Keratinocyte (primary cell): Measurements from ENCODE around the gene SMIM17. TPM values are rescaled to one million over a fixed set of nuclear protein-coding genes. Genes with fewer than 3 reads are reported as not detected.

Source experiments
- DNase-seq: peaks from one replicate; pipeline ENCODE4 v3.0.0-alpha.2; 2011; ENCODE audit warnings: low read depth, missing footprints, low spot score
- FAIRE-seq: peaks from 2 replicates; lab custom pipeline; 2011; peaks lifted over from hg19 to GRCh38; lab: Jason Lieb, UNC
- H2AFZ ChIP-seq: 2 replicates; pipeline ENCODE4 v1.6.0; 2012; ENCODE audit warnings: low read length, control low read depth, inconsistent platforms; ENCODE audit not compliant: control insufficient read depth
- H3K27ac ChIP-seq: 2 replicates; pipeline ENCODE4 v1.5.1; 2011; ENCODE audit warnings: low read length; ENCODE audit not compliant: control insufficient read depth, insufficient read depth
- H3K27me3 ChIP-seq: 3 replicates; pipeline ENCODE4 v1.6.0; 2011; ENCODE audit warnings: low read length; ENCODE audit not compliant: control insufficient read depth, insufficient read depth; ENCODE audit errors: extremely low read depth
- H3K36me3 ChIP-seq, 2 experiments: 2 replicates in 1 of 2; 3 replicates in 1 of 2; pipeline ENCODE4 v1.5.1; 2011; ENCODE audit warnings: low read length in 2 of 2, mild to moderate bottlenecking in 1 of 2; ENCODE audit not compliant: control insufficient read depth in 2 of 2, insufficient read depth in 2 of 2; ENCODE audit errors: extremely low read depth in 1 of 2
- H3K4me1 ChIP-seq: 3 replicates; pipeline ENCODE4 v1.5.1; 2011; ENCODE audit warnings: low read length; ENCODE audit not compliant: control insufficient read depth, insufficient read depth; ENCODE audit errors: extremely low read depth
- H3K4me2 ChIP-seq: 3 replicates; pipeline ENCODE4 v1.6.0; 2011; ENCODE audit warnings: low read depth, low read length; ENCODE audit not compliant: control insufficient read depth, insufficient read depth; ENCODE audit errors: extremely low read depth
- H3K4me3 ChIP-seq, 3 experiments: fragments of 200-600 bp in 1 of 3; sonication (generic) in 1 of 3; 2 replicates in 2 of 3; 3 replicates in 1 of 3; pipeline ENCODE4 v1.5.1; 2011 to 2016; ENCODE audit warnings: low read length in 3 of 3, mild to moderate bottlenecking in 3 of 3, control low read depth in 2 of 3, inconsistent platforms in 1 of 3, low read depth in 1 of 3, mixed read lengths in 1 of 3, mixed run types in 1 of 3, moderate library complexity in 1 of 3; ENCODE audit not compliant: control insufficient read depth in 2 of 3, insufficient read depth in 2 of 3; ENCODE audit errors: extremely low read depth in 1 of 3
- H3K79me2 ChIP-seq: 2 replicates; pipeline ENCODE4 v1.6.0; 2012; ENCODE audit warnings: low read length; ENCODE audit not compliant: control insufficient read depth, insufficient read depth
- H3K9ac ChIP-seq: 3 replicates; pipeline ENCODE4 v1.6.0; 2011; ENCODE audit warnings: low read length; ENCODE audit not compliant: control insufficient read depth, insufficient read depth; ENCODE audit errors: extremely low read depth
- H3K9me1 ChIP-seq: 3 replicates; pipeline ENCODE4 v1.6.0; 2011; ENCODE audit warnings: low read length; ENCODE audit not compliant: control insufficient read depth, insufficient read depth; ENCODE audit errors: extremely low read depth
- H3K9me3 ChIP-seq: 2 replicates; pipeline ENCODE4 v1.5.1; 2012; ENCODE audit warnings: low read depth, low read length; ENCODE audit not compliant: control insufficient read depth
- H4K20me1 ChIP-seq: 3 replicates; pipeline ENCODE4 v1.6.0; 2011; ENCODE audit warnings: low read length; ENCODE audit not compliant: control insufficient read depth, insufficient read depth; ENCODE audit errors: extremely low read depth
- EZH2 ChIP-seq: IDR thresholded peaks from one replicate; pipeline ENCODE4 v1.6.1; 2012; ENCODE audit warnings: inconsistent platforms, mild to moderate bottlenecking, low read length, moderate library complexity
- dilution Hi-C: fragments of 300-500 bp; cut with MboI; formaldehyde crosslinking; loops from one replicate; pipeline ENCODE4 v1.7.0; 2020; ENCODE audit warnings: low sequenced_read_pairs; ENCODE audit not compliant: extremely low pct_ligation_motif_present
- polyA plus RNA-seq, 5 experiments: library from polyadenylated mRNA; depleted of rRNA in 3 of 5; stranded (reverse) in 3 of 5; stranded (forward) in 1 of 5; unstranded in 1 of 5; fragments of >200 nt; gene quantifications; 1 replicate in 1 of 5; 2 replicates in 3 of 5; 3 replicates in 1 of 5; pipeline versions ENCODE4 v1.2.1 to v1.2.3, GENCODE V29; 2011 to 2012; ENCODE audit warnings: missing spikeins in 2 of 5, low read depth in 1 of 5, low replicate concordance in 1 of 5
- TF ChIP-seq, protein P1 (sequence below), 3 experiments: IDR thresholded peaks in 1 of 3; conservative IDR thresholded peaks in 1 of 3; optimal IDR thresholded peaks in 1 of 3; 2 replicates in 2 of 3; 3 replicates in 1 of 3; pipeline versions ENCODE3 to v1.5.1; 2011; ENCODE audit warnings: low read length in 3 of 3, mild to moderate bottlenecking in 3 of 3, moderate library complexity in 2 of 3, control low read depth in 1 of 3, inconsistent platforms in 1 of 3; ENCODE audit not compliant: insufficient read depth in 2 of 3; ENCODE audit errors: extremely low read depth in 1 of 3

Gene SMIM17
- polyA plus RNA-seq, 1 donor (not counting 4 experiments of a cell fraction or from before 2014, with no cell fraction given) = 0.13 TPM

DNA sequence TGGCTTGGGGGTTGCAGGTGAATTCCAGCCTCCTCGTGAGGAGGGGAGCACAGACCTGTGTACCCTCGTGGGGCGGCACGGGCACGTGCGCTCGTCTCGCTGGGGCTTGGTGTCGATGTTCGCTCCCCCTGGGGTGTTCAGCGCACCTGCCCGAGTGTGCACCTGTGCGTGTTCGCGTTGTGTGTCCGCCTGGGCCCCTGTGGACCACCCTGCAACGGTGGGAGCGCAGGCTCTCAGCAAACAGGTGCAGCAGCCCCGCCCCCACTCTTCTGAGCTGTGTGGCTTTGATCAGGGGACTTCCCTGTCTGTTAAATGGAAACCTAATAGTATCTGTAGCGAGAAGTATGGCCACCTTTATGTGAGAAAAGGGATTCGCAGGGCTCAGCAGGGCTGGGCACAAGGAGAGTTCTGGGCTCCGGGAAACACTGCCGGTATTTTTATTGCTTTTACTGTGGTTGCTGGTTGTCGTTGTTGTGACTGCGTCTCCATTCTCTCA is 549 bp downstream of the SMIM17 start:
- dilution Hi-C loops = no loop called here
- no peak for FAIRE-seq
- Histone ChIP-seq H3K9ac (no peak overlapping the region), H3K36me3 (no peaks in the 10 kb centered on the region), H4K20me1 (no peaks in the 10 kb centered on the region), H3K4me1 (no peaks in the 10 kb centered on the region), H3K9me1 (no peaks in the 10 kb centered on the region), H3K27me3 (no peaks in the 10 kb centered on the region), H3K9me3 (peaks cover 13% of the 10 kb centered on the region), H2AFZ (no peak overlapping the region), H3K4me3 (no peak overlapping the region), H3K79me2 (no peaks in the 10 kb centered on the region), H3K27ac (no peak overlapping the region), H3K4me2 (no peak overlapping the region)
- no peak for DNase-seq
- TF ChIP-seq EZH2 = no peak
- TF ChIP-seq, protein P1, sequence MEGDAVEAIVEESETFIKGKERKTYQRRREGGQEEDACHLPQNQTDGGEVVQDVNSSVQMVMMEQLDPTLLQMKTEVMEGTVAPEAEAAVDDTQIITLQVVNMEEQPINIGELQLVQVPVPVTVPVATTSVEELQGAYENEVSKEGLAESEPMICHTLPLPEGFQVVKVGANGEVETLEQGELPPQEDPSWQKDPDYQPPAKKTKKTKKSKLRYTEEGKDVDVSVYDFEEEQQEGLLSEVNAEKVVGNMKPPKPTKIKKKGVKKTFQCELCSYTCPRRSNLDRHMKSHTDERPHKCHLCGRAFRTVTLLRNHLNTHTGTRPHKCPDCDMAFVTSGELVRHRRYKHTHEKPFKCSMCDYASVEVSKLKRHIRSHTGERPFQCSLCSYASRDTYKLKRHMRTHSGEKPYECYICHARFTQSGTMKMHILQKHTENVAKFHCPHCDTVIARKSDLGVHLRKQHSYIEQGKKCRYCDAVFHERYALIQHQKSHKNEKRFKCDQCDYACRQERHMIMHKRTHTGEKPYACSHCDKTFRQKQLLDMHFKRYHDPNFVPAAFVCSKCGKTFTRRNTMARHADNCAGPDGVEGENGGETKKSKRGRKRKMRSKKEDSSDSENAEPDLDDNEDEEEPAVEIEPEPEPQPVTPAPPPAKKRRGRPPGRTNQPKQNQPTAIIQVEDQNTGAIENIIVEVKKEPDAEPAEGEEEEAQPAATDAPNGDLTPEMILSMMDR (optimal IDR thresholded peaks at IDR 0.05 in 1 of 3, IDR thresholded peaks at IDR 0.05 in 1 of 3, conservative IDR thresholded peaks at IDR 0.05 in 1 of 3; ENCODE audit: extremely low read depth in 1 of 3, insufficient read depth in 2 of 3, low read length in 3 of 3) = no peak

DNA sequence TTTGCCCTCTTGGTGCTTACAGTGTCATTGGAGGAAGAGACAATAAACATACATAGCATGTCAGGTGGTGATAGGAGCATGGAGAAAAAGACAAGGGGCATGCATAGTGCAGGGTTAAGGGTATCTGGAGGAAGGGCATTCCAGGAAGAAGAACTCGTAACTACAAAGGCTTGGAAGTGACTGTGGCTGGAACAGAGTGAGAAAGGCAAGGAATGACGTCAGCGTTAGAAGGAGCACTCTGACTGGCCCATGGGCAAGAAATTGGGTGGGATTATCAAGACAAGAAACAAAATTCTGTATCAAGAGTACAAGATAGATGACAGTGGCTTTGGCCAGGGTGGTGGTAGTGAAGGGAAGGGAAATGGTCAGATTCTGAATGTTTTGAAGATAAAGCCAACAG is 11.2 kb downstream of the SMIM17 start:
- Histone ChIP-seq H3K9me3 (peaks cover 1% of the 10 kb centered on the region), H3K4me3 (no peak overlapping the region), H4K20me1 (no peaks in the 10 kb centered on the region), H3K36me3 (no peaks in the 10 kb centered on the region), H3K27me3 (no peaks in the 10 kb centered on the region), H3K4me2 (no peak overlapping the region), H3K9me1 (no peaks in the 10 kb centered on the region), H3K9ac (no peak overlapping the region), H3K4me1 (no peaks in the 10 kb centered on the region), H2AFZ (no peak overlapping the region), H3K79me2 (no peaks in the 10 kb centered on the region), H3K27ac (no peak overlapping the region)
- no peak for TF ChIP-seq EZH2
- TF ChIP-seq, protein P1 (optimal IDR thresholded peaks at IDR 0.05 in 1 of 3, IDR thresholded peaks at IDR 0.05 in 1 of 3, conservative IDR thresholded peaks at IDR 0.05 in 1 of 3; ENCODE audit: extremely low read depth in 1 of 3, insufficient read depth in 2 of 3, low read length in 3 of 3) = no peak
- dilution Hi-C loops = no loop called here
- FAIRE-seq (no peak), DNase-seq (no peak)
